Forelimb muscle (tissue), 1 donor: Measurements from ENCODE around the gene MAP2K2. TPM values are rescaled to one million over a fixed set of nuclear protein-coding genes. Genes with fewer than 3 reads are reported as not detected.
"Not testable (repeated sequence)": the region's sequence is repeated elsewhere in the genome, so short reads cannot be mapped to it uniquely, and the experiment has no call there.

ENCODE experiments used
- DNase-seq: peaks from one replicate; pipeline ENCODE4 v3.0.0-alpha.2; 2013; ENCODE audit warnings: low read depth
- polyA plus RNA-seq: library from polyadenylated mRNA; unstranded; fragments of 120-200 nt; gene quantifications from one replicate; pipeline ENCODE4 v1.2.1, GENCODE V29; 2013; ENCODE audit not compliant: insufficient read length

Gene MAP2K2
- polyA plus RNA-seq, 1 donor, result 119 TPM

GRCh38 chr19:4130744-4131438, 7.0 kb upstream of the MAP2K2 start:
- no peak for DNase-seq

DNA sequence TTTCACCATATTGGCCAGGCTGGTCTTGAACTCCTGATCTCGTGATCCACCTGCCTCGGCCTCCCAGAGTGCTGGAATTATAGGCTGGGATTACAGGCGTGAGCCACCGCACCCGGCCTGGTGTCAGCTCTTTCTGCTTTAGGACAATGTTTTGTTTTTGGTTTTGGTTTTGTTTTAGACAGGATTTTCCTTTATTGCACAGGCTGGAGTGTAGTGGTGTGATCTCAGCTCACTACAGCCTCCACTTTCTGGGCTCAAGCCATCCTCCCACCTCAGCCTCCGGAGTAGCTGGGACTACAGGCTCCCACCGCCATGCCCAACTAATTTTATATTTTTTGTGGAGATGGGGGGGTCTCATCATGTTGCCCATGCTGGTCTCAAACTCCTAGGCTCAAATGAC, 5.1 kb upstream of the MAP2K2 start:
- not testable (repeated sequence) for DNase-seq

DNA sequence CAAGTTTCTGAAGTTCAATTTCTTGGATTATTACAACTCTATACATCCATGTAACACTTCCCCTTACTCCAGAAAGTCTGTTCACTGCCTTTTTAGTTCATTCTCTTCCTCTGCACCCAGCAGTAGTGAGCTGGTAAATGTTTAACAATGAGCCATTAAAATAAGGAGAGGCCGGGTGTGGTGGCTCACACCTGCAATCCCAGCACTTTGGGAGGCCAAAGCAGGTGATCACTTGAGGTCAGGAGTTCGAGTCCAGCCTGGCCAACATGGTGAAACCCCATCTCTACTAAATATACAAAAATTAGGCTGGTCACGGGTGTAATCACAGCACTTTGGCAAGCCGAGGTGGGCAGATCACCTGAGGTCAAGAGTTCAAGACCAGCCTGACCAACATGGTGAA, 3.4 kb upstream of the MAP2K2 start:
- not testable (repeated sequence) for DNase-seq

GRCh38 chr19:4124638-4125037, 716 bp upstream of the MAP2K2 start:
- no peak for DNase-seq

DNA sequence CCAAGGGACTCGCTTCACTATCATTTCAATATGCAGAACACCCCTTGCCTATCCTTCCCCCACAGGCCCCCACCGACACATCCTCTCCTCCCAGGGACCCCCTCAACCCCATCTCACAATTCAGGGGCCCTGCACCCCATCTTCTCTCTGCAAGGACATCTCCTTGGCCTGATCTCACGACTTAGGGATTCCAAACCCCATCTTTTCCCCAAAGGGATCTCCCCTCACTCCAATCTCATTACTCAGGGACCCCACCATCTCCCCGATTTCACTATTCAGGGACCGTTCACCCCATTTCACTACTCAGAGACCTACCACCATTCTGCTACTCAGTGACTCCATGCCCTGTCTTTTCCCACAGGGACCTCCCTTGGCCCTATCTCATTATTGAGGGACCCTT, 1.4 kb downstream of the MAP2K2 start:
- no peak for DNase-seq

GRCh38 chr19:4121815-4122214, 2.1 kb downstream of the MAP2K2 start:
- DNase-seq, result no peak

DNA sequence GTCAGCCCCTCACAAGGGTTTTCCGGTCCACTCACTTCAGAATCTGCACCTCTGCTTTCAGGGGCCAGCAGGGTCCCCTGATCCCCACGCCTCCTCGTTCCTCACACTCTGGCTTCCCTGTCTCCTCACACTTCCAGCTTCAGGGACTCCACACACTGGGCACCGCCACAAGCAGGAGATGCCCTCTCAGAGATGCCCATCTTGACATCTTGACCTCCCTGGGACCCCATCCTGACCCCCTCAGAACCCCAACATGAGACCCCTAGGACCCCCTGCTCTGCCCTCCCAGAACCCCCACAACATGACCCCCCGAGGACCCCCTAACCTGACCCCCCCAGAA, 2.7 kb downstream of the MAP2K2 start:
- DNase-seq, result no peak

- DNase-seq, result no peak
These were observed 3.2 kb downstream of the MAP2K2 start for GRCh38 chr19:4120559-4121272.

- no peak for DNase-seq
These were observed 4.2 kb downstream of the MAP2K2 start for GRCh38 chr19:4119763-4120162.

GRCh38 chr19:4115818-4116385, 8.0 kb downstream of the MAP2K2 start:
- no peak for DNase-seq

DNA sequence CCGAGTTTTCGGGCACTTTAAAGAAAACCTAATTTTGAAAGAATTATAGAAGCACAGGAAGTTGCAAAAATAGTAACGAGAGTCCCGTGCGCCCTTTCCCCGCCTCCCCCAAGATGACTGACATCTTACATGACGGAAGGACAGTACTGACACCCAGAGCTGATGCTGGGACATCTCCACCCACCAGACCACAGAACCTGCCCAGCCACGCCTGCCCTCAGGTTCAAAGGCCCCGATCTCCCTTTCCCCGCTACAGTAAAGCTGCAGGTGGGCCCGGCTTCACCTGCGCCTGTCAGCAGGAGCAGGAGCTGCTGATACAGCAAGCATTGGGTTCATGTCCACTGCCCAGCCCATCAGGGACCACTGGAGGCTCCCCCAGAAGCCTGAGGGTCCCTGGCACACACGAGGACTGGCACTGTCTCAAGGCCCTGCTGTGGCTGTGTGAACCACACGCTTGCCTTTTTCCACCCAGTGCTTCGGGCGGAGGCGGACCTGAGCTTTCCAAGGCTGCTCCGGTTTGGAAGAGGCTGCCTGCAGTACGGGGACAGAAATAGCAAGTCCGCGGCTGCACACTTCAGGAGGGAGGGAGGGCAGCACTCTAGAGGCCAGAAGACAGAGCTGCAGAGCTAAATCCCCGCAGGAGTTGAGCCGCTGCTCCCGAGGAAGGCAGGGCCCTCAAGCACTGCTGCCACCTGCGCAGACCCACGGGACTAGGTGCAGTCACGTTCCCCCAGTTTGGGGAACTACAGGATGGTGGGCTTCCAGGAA, 8.7 kb downstream of the MAP2K2 start:
- no peak for DNase-seq

DNA sequence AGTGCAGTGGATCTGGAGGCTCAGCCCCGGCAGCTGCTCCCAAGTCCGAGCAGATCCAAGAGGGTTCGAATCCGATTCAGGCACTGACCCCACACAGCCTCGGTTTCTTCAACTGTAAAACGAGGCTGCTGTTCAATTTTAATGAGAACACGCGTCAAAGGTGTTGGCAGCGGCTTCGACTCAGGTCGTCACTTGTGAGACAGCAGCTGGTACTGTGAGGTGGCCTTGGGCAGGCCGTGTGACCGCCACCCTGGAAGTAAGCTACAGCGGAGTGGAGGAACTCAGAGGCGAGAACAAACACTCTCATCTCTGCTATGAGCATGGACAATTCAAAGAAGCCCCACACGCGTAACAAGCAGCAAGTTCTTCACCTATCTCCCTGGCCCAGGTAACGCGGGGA, 9.7 kb downstream of the MAP2K2 start:
- no peak for DNase-seq

DNA sequence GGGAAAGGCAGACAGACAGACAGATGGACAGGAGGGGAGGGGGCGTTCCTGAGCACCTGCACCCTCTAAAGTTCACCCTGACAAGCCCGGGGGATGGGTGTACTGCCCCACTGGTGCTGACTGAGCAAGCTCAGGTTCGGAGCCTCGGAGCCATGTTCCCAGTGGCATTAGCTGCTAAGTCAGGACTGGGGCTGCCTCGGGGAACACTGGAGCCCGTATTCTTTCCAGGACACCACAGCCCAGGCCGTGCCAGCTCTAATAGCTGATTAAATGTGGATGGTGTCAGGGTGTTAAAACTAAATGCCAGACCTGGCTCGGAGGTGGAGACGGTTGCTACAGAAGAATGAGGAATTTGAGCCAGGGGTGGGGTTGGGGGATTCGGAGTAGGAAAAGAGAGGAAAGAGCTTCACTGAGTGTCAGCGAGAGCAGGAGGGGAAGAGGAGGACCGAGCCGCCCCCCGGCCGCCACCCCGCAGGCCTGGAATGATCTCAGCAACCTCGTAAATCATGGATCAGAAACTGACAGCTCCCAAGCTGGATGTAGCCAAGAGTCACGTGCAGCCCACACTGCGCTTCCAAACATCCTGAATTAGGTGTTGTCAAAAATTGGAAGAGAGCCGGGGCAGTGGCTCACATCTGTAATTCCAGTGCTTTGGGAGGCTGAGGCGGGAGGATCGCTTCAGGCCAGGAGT, 10.4 kb downstream of the MAP2K2 start:
- no peak for DNase-seq

GRCh38 chr19:4112367-4112766, 11.6 kb downstream of the MAP2K2 start:
- DNase-seq, result no peak

DNA sequence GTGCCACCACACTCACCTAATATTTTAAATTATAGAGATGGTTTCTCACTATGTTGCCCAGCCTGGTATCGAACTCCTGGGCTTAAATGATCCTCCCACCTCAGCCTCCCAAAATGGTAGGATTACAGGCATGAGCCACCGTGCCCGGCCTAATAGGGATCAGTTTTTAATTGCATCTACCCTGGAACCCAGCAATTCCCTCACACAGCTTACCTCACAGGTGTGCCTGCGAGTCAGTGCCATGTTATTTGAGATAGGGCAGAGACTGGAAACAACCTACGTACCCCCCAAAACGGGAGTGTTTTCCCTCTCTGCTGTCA, 14.3 kb downstream of the MAP2K2 start:
- DNase-seq, result no peak

GRCh38 chr19:4108767-4109625, 14.9 kb downstream of the MAP2K2 start:
- DNase-seq, result no peak

DNA sequence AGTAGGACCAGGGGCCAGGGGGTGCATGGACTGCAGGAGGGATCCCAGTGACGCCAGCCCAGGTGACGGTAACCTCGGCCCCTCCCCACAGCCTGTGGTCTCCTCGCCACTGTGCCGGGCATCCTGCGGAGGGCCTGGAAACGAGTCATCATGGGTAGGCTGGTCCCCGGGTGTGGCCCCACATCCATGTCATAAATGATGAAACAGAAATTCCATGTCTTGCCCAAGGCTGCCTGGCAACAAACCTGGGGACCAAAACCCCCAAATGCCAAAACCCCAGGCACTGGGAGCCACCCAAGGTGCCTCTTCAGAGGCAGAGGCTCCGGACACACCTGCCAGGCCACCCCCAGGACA, 20.9 kb downstream of the MAP2K2 start:
- no peak for DNase-seq

DNA sequence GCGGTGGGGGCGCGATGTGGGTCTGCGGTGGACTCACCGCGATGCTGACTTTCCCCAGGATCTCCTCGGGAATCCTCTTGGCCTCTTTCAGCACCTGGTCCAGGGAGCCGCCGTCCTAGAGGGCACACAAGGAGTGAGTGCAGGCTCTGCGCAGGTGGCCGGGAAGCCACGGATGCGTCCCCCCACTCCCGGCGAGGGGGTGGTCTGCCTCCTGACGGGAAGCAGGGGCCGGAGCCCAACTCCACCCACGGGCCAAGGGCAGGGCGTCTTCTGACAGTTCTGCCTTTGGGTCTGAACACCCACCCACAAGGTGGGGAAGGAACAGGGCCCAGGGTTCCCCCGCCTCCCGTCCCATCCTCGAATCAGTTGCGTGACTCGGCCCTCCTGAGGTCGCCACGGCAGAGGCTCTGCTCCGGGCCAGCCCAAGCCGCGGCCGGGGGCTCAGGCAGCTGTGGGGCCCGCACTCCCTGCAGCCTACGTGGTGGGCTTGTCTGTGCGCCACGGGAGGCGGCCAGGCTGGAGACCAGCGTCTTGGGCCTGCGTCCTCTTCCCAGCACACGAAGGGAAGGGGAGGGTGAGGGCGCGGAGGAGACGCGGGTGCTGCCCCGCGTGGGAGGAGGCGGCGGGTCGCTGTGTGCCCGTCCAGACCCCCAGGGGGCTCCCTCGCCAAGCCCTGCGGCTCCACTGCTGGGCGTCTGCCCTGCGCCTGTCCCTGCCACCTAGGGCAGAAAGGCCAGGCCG, 21.4 kb downstream of the MAP2K2 start:
- no peak for DNase-seq

DNA sequence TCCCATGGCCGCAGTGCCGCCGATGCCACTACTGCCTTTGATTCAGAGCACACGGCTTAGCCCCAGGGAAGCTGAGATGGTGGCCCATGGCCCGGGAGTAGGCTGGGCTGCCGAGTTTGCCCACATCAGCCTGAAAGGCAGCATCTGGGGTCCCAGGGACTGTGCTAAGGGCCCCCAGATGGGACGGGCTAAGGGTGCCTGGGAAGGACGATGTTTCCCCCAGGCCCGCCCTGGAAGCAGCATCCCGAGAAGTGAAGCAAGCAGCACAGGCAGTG, 22.5 kb downstream of the MAP2K2 start:
- DNase-seq, result no peak

DNA sequence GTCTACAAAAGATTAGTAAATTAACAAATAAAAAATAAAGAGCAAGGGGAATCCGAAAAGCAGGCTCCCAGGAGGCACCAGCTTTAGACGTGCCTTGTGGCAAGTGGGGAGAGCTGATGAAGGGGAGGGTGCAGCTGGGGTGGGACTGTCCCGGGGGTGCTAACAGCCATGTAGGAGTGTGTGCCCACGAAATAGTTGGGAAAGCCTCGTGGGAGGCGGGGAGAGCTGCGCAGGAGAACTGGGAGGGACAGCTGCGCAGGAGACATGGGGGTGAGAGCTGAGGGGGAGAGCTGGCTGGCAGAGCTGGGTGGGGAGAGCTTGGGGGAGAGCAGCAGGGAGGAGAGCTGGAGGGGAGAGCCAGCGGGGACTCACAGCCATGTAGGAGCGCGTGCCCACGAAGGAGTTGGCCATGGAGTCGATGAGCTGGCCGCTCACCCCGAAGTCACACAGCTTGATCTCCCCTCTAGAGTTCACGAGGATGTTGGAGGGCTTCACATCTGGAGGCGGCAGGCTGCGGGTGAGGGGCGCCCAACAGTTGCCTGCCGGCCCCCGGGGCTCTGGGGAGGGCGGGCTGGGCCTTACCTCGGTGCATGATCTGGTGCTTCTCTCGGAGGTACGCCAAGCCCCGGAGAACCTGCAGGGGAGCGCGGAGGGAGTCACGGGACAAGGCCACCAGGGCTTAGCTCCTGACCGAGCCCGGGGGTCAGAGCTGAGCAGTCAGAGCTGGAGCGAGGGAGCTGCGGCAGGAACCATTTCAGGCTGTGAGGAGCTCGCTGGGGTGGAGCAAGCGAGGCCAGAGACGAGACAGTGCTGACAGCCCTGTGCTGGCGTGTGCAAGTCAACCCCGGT, 23.1 kb downstream of the MAP2K2 start:
- no peak for DNase-seq
